GM10248 (cell line): ENCODE data around the gene ATP6V0A4.

Experiments used
- CTCF ChIA-PET: fragments of 300-600 bp; sonication (Branson Sonifier 250); formaldehyde crosslinking; extraction: SDS; loops from one replicate; lab custom pipeline; 2021; ENCODE audit warnings: antibody characterized with exemption; lab: Yijun Ruan, JAX
- POLR2A ChIA-PET: fragments of 350-650 bp; sonication (Branson Sonifier 250); formaldehyde crosslinking; extraction: SDS; loops from one replicate; lab custom pipeline; 2020; ENCODE audit warnings: antibody characterized with exemption; lab: Yijun Ruan, JAX
- DNase-seq: peaks from one replicate; pipeline ENCODE4 v3.0.0; 2012; ENCODE audit errors: extremely low spot score
- TF ChIP-seq, protein P1 (sequence below): IDR thresholded peaks from 2 replicates; pipeline ENCODE4 v1.5.1; 2012; ENCODE audit warnings: mild to moderate bottlenecking, low read depth; ENCODE audit errors: extremely low read depth, missing control alignments, control extremely low read depth

The ATP6V0A4 gene

DNA sequence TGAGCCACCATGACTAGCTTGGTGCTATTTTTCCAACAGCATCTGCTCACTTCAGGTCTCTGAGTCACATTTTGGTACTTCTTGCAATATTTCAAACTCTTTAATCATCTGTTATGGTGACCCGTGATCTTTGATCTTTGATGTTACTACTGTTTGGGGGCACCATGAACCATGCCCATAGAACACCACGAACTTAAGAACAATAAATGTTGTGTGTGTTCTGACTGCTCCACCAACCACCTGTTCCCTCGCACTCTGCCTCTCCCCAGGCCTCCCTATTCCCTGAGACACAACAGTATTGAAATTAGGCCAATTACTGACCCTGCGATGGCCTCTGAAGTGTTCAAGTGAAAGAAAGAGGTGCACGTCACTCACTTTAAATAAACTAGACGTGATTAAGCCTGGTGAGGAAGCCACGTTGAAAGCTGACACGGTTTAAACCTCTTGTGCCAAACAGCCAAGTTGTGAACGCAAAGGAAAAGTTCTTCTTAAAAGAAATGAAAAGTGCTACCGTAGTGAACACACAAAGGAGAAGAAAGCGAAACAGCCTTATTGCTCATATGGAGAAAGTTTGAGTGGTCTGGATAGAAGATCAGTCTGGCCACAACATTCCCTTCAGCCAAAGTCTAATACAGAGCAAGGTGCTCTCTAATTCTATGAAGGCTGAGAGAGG lies 27.2 kb upstream of the ATP6V0A4 start:
- DNase-seq, result no peak
- ChIA-PET CTCF (no interaction called here), POLR2A (no interaction called here)
- TF ChIP-seq, protein P1, sequence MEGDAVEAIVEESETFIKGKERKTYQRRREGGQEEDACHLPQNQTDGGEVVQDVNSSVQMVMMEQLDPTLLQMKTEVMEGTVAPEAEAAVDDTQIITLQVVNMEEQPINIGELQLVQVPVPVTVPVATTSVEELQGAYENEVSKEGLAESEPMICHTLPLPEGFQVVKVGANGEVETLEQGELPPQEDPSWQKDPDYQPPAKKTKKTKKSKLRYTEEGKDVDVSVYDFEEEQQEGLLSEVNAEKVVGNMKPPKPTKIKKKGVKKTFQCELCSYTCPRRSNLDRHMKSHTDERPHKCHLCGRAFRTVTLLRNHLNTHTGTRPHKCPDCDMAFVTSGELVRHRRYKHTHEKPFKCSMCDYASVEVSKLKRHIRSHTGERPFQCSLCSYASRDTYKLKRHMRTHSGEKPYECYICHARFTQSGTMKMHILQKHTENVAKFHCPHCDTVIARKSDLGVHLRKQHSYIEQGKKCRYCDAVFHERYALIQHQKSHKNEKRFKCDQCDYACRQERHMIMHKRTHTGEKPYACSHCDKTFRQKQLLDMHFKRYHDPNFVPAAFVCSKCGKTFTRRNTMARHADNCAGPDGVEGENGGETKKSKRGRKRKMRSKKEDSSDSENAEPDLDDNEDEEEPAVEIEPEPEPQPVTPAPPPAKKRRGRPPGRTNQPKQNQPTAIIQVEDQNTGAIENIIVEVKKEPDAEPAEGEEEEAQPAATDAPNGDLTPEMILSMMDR, result no peak

DNA sequence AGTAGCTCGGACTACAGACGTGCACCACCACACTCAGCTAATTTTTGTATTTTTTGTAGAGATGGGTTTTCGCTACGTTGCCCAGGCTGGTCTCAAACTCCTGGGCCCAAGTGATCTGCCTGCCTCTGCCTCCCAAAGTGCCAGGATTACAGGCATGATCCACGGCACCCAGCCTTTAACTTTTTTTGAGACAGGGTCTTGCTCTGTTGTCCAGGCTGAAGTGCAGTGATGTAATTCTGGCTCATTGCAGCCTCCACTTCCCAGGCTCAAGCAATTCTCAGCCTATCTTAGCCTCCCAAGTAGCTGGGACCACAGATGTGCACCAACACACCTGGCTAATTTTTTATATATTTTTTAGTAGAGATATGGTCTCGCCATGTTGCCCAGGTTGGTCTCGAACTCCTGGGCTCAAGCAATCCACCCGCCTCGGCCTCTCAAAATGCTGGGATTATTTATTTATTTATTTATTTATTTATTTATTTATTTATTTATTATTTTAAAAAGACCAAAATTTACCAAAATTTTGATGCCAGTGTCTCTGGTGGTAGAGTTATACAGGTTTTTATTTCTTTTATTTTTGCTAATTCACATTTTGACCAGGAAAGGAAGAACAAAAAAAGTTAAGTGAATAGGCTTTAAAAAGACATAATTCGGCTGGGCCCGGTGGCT lies 25.0 kb upstream of the ATP6V0A4 start:
- CTCF ChIA-PET, result interaction anchor here (1.4 kb wide), 1 partner anchor 11 kb away, joined by 3 read pairs; no protein-coding TSS in a partner anchor
- TF ChIP-seq, protein P1, result no peak
- POLR2A ChIA-PET, result no interaction called here
- no peak for DNase-seq

DNA sequence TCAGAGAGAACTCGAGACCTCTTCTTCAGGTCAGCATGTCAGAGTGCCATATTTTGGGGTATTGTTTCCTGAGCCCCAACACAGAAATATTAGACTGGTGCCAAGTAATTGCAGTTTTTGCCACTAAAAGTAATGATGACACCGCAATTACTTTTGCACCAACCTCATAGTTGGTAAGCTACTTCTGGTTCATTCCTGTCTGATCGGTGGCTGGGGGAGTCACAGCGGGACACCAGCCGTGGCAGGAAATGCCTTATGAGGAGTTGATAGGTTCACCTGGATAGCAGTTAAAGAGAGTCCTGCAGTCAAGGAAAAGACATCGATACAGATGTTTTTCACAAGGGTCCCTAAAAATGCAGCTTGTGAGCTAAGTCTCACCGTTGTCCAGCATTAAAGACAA lies 23.9 kb upstream of the ATP6V0A4 start:
- POLR2A ChIA-PET, result no interaction called here
- DNase-seq, result no peak
- CTCF ChIA-PET, result interaction anchor here (1.4 kb wide), 1 partner anchor 10 kb away, joined by 3 read pairs; no protein-coding TSS in a partner anchor
- TF ChIP-seq, protein P1, result no peak

DNA sequence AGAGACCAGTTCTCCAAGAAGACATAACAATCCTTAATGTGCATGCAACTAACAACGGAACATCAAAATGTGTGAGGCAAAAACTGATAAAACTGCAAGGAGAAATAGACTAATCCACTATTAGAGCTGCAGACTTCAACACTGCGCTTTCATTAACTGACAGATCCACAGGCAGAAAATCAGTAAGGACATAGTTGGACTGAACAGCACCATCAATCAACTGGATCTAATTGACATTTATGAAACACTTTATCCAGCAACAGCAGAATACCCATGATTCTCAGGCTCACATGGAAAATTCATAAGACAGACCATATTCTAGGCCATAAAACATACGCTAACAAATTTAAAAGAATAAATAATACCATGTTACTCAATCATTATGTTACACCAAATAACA lies 21.6 kb upstream of the ATP6V0A4 start:
- CTCF ChIA-PET, result no interaction called here
- POLR2A ChIA-PET, result no interaction called here
- no peak for DNase-seq
- TF ChIP-seq, protein P1, result no peak

- no peak for DNase-seq
Observed at GRCh38 chr7:138816650-138817049, 18.7 kb upstream of the ATP6V0A4 start.

DNA sequence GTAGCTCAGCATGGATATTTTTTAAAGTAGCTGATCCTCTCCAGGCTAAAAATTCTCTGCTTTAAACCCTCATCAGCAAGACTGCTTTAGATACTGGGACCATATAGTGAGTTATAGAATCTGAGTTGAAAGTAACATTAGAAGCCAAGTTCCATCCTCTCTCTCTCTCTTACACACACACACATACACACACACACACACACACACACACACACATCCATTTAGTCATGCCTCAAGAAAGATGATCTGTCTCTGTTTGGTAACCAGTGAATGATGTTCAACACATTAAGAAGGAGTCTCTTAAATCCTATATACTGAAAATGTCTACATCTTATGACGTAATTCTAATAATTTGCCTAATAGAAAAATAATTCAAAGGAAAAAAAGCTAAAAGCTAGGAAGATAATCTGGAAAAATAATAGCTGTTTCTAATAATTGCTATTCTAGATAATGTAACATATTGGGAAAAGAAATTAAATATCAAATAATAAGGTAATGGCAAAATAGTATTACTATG lies 16.9 kb upstream of the ATP6V0A4 start:
- DNase-seq, result no peak
- ChIA-PET POLR2A (no interaction called here), CTCF (interaction anchor here (1.2 to 1.8 kb wide), 3 partner anchors 14 to 37 kb away, joined by 3 to 4 read pairs (median 3); no protein-coding TSS in a partner anchor)
- TF ChIP-seq, protein P1, result no peak

More at GRCh38 chr7:138816650-138817049, 18.7 kb upstream of the ATP6V0A4 start:
- TF ChIP-seq, protein P1, result no peak
- ChIA-PET CTCF (interaction anchor here (1.3 kb wide), 1 partner anchor 70 kb away, joined by 3 read pairs; no protein-coding TSS in a partner anchor), POLR2A (no interaction called here)
